GM12878 (cell line): ENCODE data around the gene COX19. TPM values are rescaled to one million over a fixed set of nuclear protein-coding genes. Genes with fewer than 3 reads are reported as not detected.
A peak's percentile ranks its signal among the peaks of the same experiment; 100 is the strongest.

Source experiments
- ATAC-seq: fragments of 200-7000 bp; cut with Tn5 transposase; 3 replicates; pipeline ENCODE4 v1.9.1; 2020; ENCODE audit warnings: mild to moderate bottlenecking, moderate library complexity
- BruUV-seq: library from RNA; stranded (reverse); fragments of 400-500 nt; replicated peaks from 2 replicates; lab custom pipeline; 2021; lab: Mats Ljungman, UMichigan
- CTCF ChIA-PET: fragments of 300-600 bp; sonication (Branson Sonifier 250); formaldehyde crosslinking; extraction: SDS; loops from one replicate; lab custom pipeline; 2021; ENCODE audit warnings: inconsistent platforms; lab: Yijun Ruan, JAX
- POLR2A ChIA-PET: fragments of 350-600 bp; formaldehyde crosslinking; extraction: SDS; loops from one replicate; lab custom pipeline; 2021; ENCODE audit warnings: inconsistent platforms; lab: Charles Lee
- RAD21 ChIA-PET: fragments of 300-600 bp; sonication (Branson Sonifier 250); formaldehyde crosslinking; loops from one replicate; lab custom pipeline; 2023; ENCODE audit warnings: antibody characterized with exemption; ENCODE audit not compliant: unreplicated experiment; lab: Charles Lee
- SMC1A ChIA-PET: fragments of 300-600 bp; sonication (Branson Sonifier 250); formaldehyde crosslinking; loops from one replicate; lab custom pipeline; 2023; ENCODE audit not compliant: unreplicated experiment, uncharacterized antibody; lab: Charles Lee
- DNase-seq: peaks from one replicate; pipeline ENCODE4 v3.0.0-alpha.2; 2011; ENCODE audit warnings: low read depth, low spot score
- FAIRE-seq: peaks from 3 replicates; lab custom pipeline; 2011; peaks lifted over from hg19 to GRCh38; lab: Jason Lieb, UNC
- H2AFZ ChIP-seq: 2 replicates; pipeline ENCODE4 v1.6.0; 2011; ENCODE audit warnings: low read depth, low read length, control low read depth; ENCODE audit not compliant: control insufficient read depth
- H3K27ac ChIP-seq: 2 replicates; pipeline ENCODE4 v1.5.1; 2011; ENCODE audit warnings: control low read depth; ENCODE audit not compliant: control insufficient read depth, insufficient read depth
- H3K27me3 ChIP-seq, 2 experiments: replicated peaks in 1 of 2; 2 replicates each; pipeline versions ENCODE4 v1.6.0 to v1.6.1; 2011; ENCODE audit warnings: low read length in 1 of 2; ENCODE audit not compliant: control insufficient read depth in 2 of 2, insufficient read depth in 2 of 2
- H3K36me3 ChIP-seq, 2 experiments: 2 replicates each; pipeline ENCODE4 v1.5.1; 2011; ENCODE audit warnings: low read length in 1 of 2; ENCODE audit not compliant: control insufficient read depth in 2 of 2, insufficient read depth in 2 of 2
- H3K4me1 ChIP-seq: 2 replicates; pipeline ENCODE4 v1.6.1; 2011; ENCODE audit warnings: mild to moderate bottlenecking, low read length, moderate library complexity, mixed read lengths; ENCODE audit not compliant: control insufficient read depth, insufficient read depth
- H3K4me2 ChIP-seq: 2 replicates; pipeline ENCODE4 v1.6.0; 2011; ENCODE audit warnings: control low read depth; ENCODE audit not compliant: control insufficient read depth, insufficient read depth
- H3K4me3 ChIP-seq: fragments of 200-600 bp; sonication (generic); 2 replicates; pipeline ENCODE4 v1.5.1; 2016
- H3K79me2 ChIP-seq: 2 replicates; pipeline ENCODE4 v1.6.0; 2011; ENCODE audit warnings: low read length; ENCODE audit not compliant: control insufficient read depth, insufficient read depth
- H3K9ac ChIP-seq: 2 replicates; pipeline ENCODE4 v1.8.0; 2011; ENCODE audit warnings: low read length, control low read depth, mixed read lengths; ENCODE audit not compliant: control insufficient read depth, insufficient read depth
- H3K9me3 ChIP-seq: replicated peaks from 3 replicates; pipeline ENCODE4 v1.5.1; 2011; ENCODE audit warnings: mild to moderate bottlenecking, low read length; ENCODE audit not compliant: control insufficient read depth, insufficient read depth
- H4K20me1 ChIP-seq: 2 replicates; pipeline ENCODE4 v1.6.0; 2011; ENCODE audit not compliant: control insufficient read depth, insufficient read depth
- BCL3 ChIP-seq: IDR thresholded peaks from 2 replicates; pipeline ENCODE4 v1.6.1; 2011; ENCODE audit warnings: borderline replicate concordance, low read depth, mild to moderate bottlenecking, moderate library complexity, low read length; ENCODE audit not compliant: insufficient read depth, poor library complexity, severe bottlenecking
- PAX5 ChIP-seq: IDR thresholded peaks from 2 replicates; pipeline ENCODE4 v1.6.1; 2011; ENCODE audit warnings: low read depth, low read length, borderline replicate concordance
- TCF3 ChIP-seq: IDR thresholded peaks from 2 replicates; pipeline ENCODE4 v1.6.1; 2012; ENCODE audit warnings: low read depth, mild to moderate bottlenecking, low read length, borderline replicate concordance; ENCODE audit not compliant: insufficient read depth
- ZBED1 ChIP-seq: IDR thresholded peaks from 2 replicates; pipeline ENCODE4 v1.6.1; 2016; ENCODE audit warnings: borderline replicate concordance
- ZSCAN29 ChIP-seq: fragments of 450-650 bp; IDR thresholded peaks from 2 replicates; pipeline ENCODE4 v1.6.1; 2017; ENCODE audit warnings: mild to moderate bottlenecking, moderate library complexity
- WGBS: methylation state at CpG from one replicate; pipeline ENCODE4 v1.1.6; 2016; ENCODE audit warnings: low lambda C conversion rate; ENCODE audit not compliant: insufficient replicate concordance, insufficient coverage; ENCODE audit errors: missing lambda C conversion rate; 5-methylcytosine and 5-hydroxymethylcytosine counted together
- in situ Hi-C: fragments of 300-500 bp; cut with MboI; formaldehyde crosslinking; loops from 9 replicates; pipeline ENCODE4 v1.14.3; 2018; ENCODE audit warnings: mixed read lengths
- intact Hi-C: fragments of 100-400 bp; cut with micrococcal nuclease; formaldehyde crosslinking; loops from one replicate; pipeline ENCODE4 v1.14.2; 2022; ENCODE audit not compliant: unreplicated experiment
- polyA plus RNA-seq, 11 experiments: library from polyadenylated mRNA; depleted of rRNA in 4 of 11; unstranded in 6 of 11; stranded (reverse) in 5 of 11; fragments of >200 nt; fragmentation: Nextera tagmentation in 4 of 11; fragmentation: Illumina TruSeq in 1 of 11; extraction: Ambion mirVana in 4 of 11; extraction: Trizol in 1 of 11; gene quantifications; 1 replicate in 1 of 11; 2 replicates in 10 of 11; pipeline versions ENCODE4 v1.2.1 to v1.2.3, GENCODE V29; 2011 to 2016; ENCODE audit warnings: inconsistent platforms in 2 of 11, missing spikeins in 2 of 11, low read depth in 1 of 11
- total RNA-seq, 4 experiments: library from RNA; depleted of rRNA in 3 of 4; stranded (reverse); fragments of >200 nt in 3 of 4; fragmentation: Illumina TruSeq in 1 of 4; extraction: Trizol in 1 of 4; gene quantifications; 2 replicates each; pipeline versions ENCODE4 v1.2.1 to v1.2.3, GENCODE V29; 2013 to 2021
- TF ChIP-seq, protein P1 (sequence below): fragments of 450-650 bp; IDR thresholded peaks from 2 replicates; pipeline ENCODE4 v1.6.1; 2017; ENCODE audit warnings: mild to moderate bottlenecking, moderate library complexity
- TF ChIP-seq, protein P2 (sequence below): fragments of 450-650 bp; IDR thresholded peaks from 2 replicates; pipeline ENCODE4 v1.6.1; 2016; ENCODE audit warnings: mild to moderate bottlenecking, moderate library complexity, borderline replicate concordance

Gene COX19
- total and polyA plus RNA-seq, 10 of the 15 experiments (the other 5 are each of a cell fraction or from before 2014, with no cell fraction given), result 3.7 to 17.9 (median 10.8) TPM

DNA sequence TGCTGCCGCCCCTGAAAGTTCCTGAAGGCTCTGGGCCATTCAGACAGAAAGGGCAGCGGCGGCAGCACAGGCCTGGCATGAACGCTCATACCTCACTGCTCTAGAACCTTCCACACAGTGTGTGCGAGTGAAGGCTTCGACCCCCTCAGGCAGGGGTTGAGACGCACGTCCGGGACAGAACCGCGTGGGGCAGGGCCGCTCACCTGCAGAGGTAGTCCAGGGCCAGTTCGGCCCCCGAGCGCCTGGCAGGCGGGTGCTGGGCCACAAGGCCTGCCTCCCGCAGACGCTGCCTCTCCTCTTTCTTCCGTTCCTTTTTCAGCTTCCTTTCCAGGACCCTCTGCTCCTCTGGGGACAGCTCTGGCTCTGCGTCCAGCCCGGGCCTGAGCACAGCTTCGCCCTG is 34.4 kb upstream of the COX19 start:
- ATAC-seq, result no peak
- no peak overlapping the region for H3K4me2 ChIP-seq
- H3K79me2 ChIP-seq, result peaks cover 2% of the 10 kb centered on the region; the same call in 1 of the 2 replicates
- H3K36me3 ChIP-seq, result peaks cover 4 to 17% of the 10 kb centered on the region in 2 experiments; a peak in 3 of 4 replicates
- no peak for FAIRE-seq
- H2AFZ ChIP-seq, result no peak overlapping the region
- H4K20me1 ChIP-seq, result no peaks in the 10 kb centered on the region
- no peak overlapping the region for H3K4me3 ChIP-seq
- no peaks in the 10 kb centered on the region for H3K9me3 ChIP-seq
- SMC1A ChIA-PET, result no interaction called here
- H3K4me1 ChIP-seq, result no peaks in the 10 kb centered on the region
- TF ChIP-seq ZBED1 (no peak), TCF3 (peak; percentile 44; the same call in 1 of the 2 replicates), ZSCAN29 (no peak), BCL3 (peak; percentile 87), PAX5 (no peak)
- TF ChIP-seq, protein P1, sequence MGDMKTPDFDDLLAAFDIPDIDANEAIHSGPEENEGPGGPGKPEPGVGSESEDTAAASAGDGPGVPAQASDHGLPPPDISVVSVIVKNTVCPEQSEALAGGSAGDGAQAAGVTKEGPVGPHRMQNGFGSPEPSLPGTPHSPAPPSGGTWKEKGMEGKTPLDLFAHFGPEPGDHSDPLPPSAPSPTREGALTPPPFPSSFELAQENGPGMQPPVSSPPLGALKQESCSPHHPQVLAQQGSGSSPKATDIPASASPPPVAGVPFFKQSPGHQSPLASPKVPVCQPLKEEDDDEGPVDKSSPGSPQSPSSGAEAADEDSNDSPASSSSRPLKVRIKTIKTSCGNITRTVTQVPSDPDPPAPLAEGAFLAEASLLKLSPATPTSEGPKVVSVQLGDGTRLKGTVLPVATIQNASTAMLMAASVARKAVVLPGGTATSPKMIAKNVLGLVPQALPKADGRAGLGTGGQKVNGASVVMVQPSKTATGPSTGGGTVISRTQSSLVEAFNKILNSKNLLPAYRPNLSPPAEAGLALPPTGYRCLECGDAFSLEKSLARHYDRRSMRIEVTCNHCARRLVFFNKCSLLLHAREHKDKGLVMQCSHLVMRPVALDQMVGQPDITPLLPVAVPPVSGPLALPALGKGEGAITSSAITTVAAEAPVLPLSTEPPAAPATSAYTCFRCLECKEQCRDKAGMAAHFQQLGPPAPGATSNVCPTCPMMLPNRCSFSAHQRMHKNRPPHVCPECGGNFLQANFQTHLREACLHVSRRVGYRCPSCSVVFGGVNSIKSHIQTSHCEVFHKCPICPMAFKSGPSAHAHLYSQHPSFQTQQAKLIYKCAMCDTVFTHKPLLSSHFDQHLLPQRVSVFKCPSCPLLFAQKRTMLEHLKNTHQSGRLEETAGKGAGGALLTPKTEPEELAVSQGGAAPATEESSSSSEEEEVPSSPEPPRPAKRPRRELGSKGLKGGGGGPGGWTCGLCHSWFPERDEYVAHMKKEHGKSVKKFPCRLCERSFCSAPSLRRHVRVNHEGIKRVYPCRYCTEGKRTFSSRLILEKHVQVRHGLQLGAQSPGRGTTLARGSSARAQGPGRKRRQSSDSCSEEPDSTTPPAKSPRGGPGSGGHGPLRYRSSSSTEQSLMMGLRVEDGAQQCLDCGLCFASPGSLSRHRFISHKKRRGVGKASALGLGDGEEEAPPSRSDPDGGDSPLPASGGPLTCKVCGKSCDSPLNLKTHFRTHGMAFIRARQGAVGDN, result no peak
- TF ChIP-seq, protein P2, sequence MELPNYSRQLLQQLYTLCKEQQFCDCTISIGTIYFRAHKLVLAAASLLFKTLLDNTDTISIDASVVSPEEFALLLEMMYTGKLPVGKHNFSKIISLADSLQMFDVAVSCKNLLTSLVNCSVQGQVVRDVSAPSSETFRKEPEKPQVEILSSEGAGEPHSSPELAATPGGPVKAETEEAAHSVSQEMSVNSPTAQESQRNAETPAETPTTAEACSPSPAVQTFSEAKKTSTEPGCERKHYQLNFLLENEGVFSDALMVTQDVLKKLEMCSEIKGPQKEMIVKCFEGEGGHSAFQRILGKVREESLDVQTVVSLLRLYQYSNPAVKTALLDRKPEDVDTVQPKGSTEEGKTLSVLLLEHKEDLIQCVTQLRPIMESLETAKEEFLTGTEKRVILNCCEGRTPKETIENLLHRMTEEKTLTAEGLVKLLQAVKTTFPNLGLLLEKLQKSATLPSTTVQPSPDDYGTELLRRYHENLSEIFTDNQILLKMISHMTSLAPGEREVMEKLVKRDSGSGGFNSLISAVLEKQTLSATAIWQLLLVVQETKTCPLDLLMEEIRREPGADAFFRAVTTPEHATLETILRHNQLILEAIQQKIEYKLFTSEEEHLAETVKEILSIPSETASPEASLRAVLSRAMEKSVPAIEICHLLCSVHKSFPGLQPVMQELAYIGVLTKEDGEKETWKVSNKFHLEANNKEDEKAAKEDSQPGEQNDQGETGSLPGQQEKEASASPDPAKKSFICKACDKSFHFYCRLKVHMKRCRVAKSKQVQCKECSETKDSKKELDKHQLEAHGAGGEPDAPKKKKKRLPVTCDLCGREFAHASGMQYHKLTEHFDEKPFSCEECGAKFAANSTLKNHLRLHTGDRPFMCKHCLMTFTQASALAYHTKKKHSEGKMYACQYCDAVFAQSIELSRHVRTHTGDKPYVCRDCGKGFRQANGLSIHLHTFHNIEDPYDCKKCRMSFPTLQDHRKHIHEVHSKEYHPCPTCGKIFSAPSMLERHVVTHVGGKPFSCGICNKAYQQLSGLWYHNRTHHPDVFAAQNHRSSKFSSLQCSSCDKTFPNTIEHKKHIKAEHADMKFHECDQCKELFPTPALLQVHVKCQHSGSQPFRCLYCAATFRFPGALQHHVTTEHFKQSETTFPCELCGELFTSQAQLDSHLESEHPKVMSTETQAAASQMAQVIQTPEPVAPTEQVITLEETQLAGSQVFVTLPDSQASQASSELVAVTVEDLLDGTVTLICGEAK, result no peak
- WGBS, result 92% methylated on average over 15 of the region's 22 CpGs
- intact Hi-C loops (no loop called here), in situ Hi-C loops (no loop called here)
- no peak overlapping the region for H3K9ac ChIP-seq
- no TSS peak for BruUV-seq
- RAD21 ChIA-PET, result no interaction called here
- no peak overlapping the region for H3K27ac ChIP-seq
- H3K27me3 ChIP-seq, result no peaks in the 10 kb centered on the region
- POLR2A ChIA-PET, result no interaction called here
- no peak for DNase-seq
- CTCF ChIA-PET, result no interaction called here
